ENCODE data around the gene NHERF1. TPM values are rescaled to one million over a fixed set of nuclear protein-coding genes. Genes with fewer than 3 reads are reported as not detected.

NHERF1 gene
- total RNA-seq, 4 donors from 2014 or later: 10.3 to 25.7 (median 19.9) TPM

DNA sequence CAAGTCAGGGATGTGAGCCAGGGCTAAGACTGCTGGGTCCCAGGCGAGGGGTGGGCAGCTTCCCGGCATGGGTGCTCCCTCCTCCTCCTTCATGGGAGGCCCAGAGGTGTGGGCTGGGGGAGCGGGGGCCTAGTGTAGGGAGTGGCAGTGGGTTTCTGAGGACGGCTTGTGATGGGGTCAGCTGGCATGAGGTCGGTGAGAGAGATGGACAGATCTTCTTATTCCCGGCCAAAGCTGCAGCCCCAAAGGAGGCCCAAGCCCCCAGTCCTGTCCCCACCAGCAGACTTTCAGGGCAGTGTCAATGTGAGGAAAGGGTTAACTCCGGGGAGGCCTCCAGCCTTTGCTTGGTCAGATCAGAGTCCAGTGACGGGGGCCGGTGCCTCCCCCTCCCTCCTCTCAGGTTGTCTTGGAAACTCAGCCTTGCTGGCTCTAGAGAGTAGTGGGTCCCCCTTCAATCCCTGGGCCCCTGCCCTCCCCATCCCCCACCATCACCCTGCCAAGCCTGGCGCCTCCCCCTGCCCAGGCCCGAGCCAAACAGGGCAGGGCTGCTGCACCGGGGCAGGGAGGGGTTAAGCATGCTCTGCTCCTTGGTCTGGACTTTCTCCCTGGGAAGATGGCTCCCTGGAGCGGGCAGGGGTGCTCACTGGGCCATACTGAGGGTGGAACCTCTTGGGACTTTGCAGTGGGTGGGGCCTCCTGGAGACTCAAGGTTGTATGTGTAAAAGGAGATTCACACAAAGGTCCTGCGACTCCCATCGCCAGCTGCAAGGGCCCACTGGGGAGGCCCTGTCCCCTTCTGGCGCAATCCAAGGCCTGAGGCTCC lies 15.3 kb downstream of the NHERF1 start:
- Histone ChIP-seq H3K9me3 (no peaks in the 10 kb centered on the region), H3K27ac (no peak overlapping the region), H3K4me1 (peaks cover 0 to 63% (median 11%) of the 10 kb centered on the region in 3 donors), H3K4me3 (no peak overlapping the region), H3K27me3 (peaks cover 8% of the 10 kb centered on the region), H3K36me3 (peaks cover 0 to 4% of the 10 kb centered on the region in 2 donors)
- no peak for ATAC-seq
- no peak for TF ChIP-seq EP300 (IDR thresholded peaks at IDR 0.05)
- TF ChIP-seq POLR2AphosphoS5 (IDR thresholded peaks at IDR 0.05): no peak
- no peak for TF ChIP-seq POLR2A (IDR thresholded peaks at IDR 0.05)
- TF ChIP-seq, protein P1, sequence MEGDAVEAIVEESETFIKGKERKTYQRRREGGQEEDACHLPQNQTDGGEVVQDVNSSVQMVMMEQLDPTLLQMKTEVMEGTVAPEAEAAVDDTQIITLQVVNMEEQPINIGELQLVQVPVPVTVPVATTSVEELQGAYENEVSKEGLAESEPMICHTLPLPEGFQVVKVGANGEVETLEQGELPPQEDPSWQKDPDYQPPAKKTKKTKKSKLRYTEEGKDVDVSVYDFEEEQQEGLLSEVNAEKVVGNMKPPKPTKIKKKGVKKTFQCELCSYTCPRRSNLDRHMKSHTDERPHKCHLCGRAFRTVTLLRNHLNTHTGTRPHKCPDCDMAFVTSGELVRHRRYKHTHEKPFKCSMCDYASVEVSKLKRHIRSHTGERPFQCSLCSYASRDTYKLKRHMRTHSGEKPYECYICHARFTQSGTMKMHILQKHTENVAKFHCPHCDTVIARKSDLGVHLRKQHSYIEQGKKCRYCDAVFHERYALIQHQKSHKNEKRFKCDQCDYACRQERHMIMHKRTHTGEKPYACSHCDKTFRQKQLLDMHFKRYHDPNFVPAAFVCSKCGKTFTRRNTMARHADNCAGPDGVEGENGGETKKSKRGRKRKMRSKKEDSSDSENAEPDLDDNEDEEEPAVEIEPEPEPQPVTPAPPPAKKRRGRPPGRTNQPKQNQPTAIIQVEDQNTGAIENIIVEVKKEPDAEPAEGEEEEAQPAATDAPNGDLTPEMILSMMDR (IDR thresholded peaks at IDR 0.05): no peak
- 33% methylated on average over 4 of the region's 16 CpGs; no CpG with 5 or more reads in 1 of the 2 donors for WGBS, 2 donors (ENCODE audit: low coverage in 1 of 2)

DNA sequence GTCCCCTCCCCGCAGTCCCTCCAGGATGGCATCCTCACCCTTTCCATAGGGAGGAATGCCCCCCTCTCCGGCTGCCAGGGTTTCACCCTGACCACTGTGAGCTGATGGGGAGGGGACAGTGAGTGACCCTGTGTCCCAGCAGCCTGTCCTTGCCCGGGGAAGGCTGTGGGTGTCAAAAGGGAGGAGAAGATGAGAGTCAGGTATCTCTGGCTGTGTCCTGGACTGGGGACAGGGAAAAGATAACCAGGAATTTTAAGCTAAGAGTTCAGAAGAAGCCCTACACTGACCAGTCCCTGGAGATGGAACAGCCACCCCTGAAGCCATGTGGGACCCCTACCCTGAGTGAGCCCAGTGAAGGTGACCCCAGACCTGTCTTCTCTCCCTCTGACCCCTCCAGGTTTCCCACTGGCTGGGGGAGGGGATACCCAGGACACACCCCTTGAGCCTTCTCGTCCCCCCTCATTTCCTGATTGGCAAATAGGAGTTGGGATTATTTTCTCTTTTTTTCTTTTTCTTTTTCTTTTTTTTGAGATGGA lies 16.4 kb downstream of the NHERF1 start:
- no peak for TF ChIP-seq EP300 (IDR thresholded peaks at IDR 0.05)
- TF ChIP-seq POLR2A (IDR thresholded peaks at IDR 0.05): no peak
- TF ChIP-seq, protein P1 (IDR thresholded peaks at IDR 0.05): no peak
- no peak for TF ChIP-seq POLR2AphosphoS5 (IDR thresholded peaks at IDR 0.05)
- peaks cover 0 to 15% of the 10 kb centered on the region in 2 donors for H3K36me3 ChIP-seq
- 100% methylated on average over 1 of the region's 4 CpGs; no CpG with 5 or more reads in 1 of the 2 donors for WGBS, 2 donors (ENCODE audit: low coverage in 1 of 2)
- peaks cover 0 to 52% (median 7%) of the 10 kb centered on the region in 3 donors for H3K4me1 ChIP-seq
- H3K9me3 ChIP-seq: no peaks in the 10 kb centered on the region
- no peak overlapping the region for H3K4me3 ChIP-seq
- peaks cover 8% of the 10 kb centered on the region for H3K27me3 ChIP-seq
- no peak for ATAC-seq
- H3K27ac ChIP-seq: no peak overlapping the region

DNA sequence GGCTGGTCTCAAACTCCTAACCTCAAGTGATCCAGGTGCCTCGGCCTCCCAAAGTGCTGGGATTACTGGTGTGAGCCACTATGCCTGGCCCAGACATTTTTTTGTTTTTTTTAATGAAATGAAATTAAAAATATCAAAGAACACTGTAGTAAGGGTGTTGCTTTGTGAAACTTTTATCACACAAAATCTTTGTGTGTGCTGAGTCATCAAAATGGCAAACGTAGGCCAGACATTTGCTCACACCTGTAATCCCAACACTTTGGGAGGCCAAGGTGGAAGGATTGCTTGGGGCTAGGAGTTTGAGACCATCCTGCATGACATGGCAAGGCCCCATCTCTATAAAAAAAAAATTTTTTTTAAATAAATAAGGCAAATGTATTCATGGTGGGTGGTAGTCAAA lies 18.0 kb downstream of the NHERF1 start:
- Histone ChIP-seq H3K4me3 (no peak overlapping the region), H3K27me3 (peaks cover 8% of the 10 kb centered on the region), H3K36me3 (peaks cover 0 to 31% of the 10 kb centered on the region in 2 donors), H3K9me3 (no peaks in the 10 kb centered on the region), H3K4me1 (peaks cover 0 to 36% (median 0%) of the 10 kb centered on the region in 3 donors), H3K27ac (no peak overlapping the region)
- 60 to 100% methylated on average over 1 of the region's 2 CpGs for WGBS, 2 donors (ENCODE audit: low coverage in 1 of 2)
- TF ChIP-seq EP300 (IDR thresholded peaks at IDR 0.05): no peak
- ATAC-seq: no peak

DNA sequence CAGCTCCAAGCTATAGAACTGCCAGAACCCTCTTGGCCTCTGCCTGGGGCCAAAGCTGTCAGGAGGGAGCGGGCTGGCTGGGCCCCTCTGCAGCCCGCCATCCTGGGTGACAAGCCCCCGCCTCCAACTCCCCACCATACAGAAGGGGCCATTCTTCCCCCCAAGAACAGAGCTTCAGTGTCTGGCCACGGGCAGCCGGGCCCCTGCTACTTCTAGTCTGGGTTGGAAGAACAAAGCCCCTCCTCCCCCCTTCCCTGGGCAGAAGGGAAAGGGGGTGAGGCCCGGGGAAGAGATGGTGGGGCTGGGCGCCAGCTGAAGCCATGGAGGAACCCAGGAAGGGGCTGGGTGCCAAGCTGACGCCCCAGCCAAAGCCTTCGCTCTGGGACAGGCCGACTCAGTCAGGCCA lies 18.7 kb downstream of the NHERF1 start:
- TF ChIP-seq POLR2AphosphoS5 (IDR thresholded peaks at IDR 0.05): no peak
- TF ChIP-seq POLR2A (IDR thresholded peaks at IDR 0.05): no peak
- TF ChIP-seq, protein P1 (IDR thresholded peaks at IDR 0.05): no peak
- no peak for ATAC-seq
- Histone ChIP-seq H3K27me3 (peaks cover 8% of the 10 kb centered on the region), H3K9me3 (no peaks in the 10 kb centered on the region), H3K4me1 (peaks cover 0 to 36% (median 0%) of the 10 kb centered on the region in 3 donors), H3K27ac (peak overlapping the region in 2 of 4 donors; percentile 10 to 36), H3K36me3 (peaks cover 0 to 38% of the 10 kb centered on the region in 2 donors), H3K4me3 (no peak overlapping the region)
- WGBS, 2 donors (ENCODE audit: low coverage in 1 of 2): 40 to 50% methylated on average over 1 to 2 of the region's 10 CpGs

DNA sequence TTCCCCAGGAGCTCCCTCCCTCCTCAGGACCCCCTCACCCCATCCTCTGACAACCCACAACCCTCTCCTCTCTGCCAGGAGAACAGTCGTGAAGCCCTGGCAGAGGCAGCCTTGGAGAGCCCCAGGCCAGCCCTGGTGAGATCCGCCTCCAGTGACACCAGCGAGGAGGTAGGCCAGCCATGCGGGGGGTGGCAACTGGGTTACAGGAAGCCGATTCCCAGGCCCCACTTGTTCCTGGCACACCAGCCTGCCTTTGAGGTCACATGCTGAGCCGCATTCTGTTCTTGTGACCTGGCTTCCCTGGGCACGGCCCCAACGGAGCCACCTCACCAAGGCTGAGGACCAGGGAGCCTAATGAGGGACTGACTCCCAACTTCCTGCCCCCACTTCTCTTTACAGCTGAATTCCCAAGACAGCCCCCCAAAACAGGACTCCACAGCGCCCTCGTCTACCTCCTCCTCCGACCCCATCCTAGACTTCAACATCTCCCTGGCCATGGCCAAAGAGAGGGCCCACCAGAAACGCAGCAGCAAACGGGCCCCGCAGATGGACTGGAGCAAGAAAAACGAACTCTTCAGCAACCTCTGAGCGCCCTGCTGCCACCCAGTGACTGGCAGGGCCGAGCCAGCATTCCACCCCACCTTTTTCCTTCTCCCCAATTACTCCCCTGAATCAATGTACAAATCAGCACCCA lies 19.8 kb downstream of the NHERF1 start:
- H3K4me3 ChIP-seq: no peak overlapping the region
- H3K27ac ChIP-seq: peak overlapping the region in 2 of 4 donors; percentile 36 to 52
- TF ChIP-seq POLR2A (IDR thresholded peaks at IDR 0.05) (no peak), POLR2AphosphoS5 (IDR thresholded peaks at IDR 0.05) (peak; percentile 78)
- peaks cover 8% of the 10 kb centered on the region for H3K27me3 ChIP-seq
- WGBS, 2 donors (ENCODE audit: low coverage in 1 of 2): 30 to 60% methylated on average over 2 to 7 of the region's 17 CpGs
- peaks cover 0 to 46% of the 10 kb centered on the region in 2 donors for H3K36me3 ChIP-seq
- no peaks in the 10 kb centered on the region for H3K9me3 ChIP-seq
- ATAC-seq: no peak
- H3K4me1 ChIP-seq: peaks cover 0 to 32% (median 0%) of the 10 kb centered on the region in 3 donors

Data from gastroesophageal sphincter (tissue), 4 donors.